H1 (cell line): ENCODE data around the gene HIGD1B. TPM values are rescaled to one million over a fixed set of nuclear protein-coding genes. Genes with fewer than 3 reads are reported as not detected.

Experiments
- CTCF ChIA-PET: fragments of 300-600 bp; sonication (Branson Sonifier 250); formaldehyde crosslinking; loops from one replicate; lab custom pipeline; 2021; ENCODE audit not compliant: partially characterized antibody; lab: Charles Lee
- POLR2A ChIA-PET: fragments of 300-600 bp; sonication (Branson Sonifier 250); formaldehyde crosslinking; loops from one replicate; lab custom pipeline; 2021; ENCODE audit warnings: inconsistent platforms; ENCODE audit not compliant: partially characterized antibody; lab: Charles Lee
- DNase-seq, 2 experiments: peaks; one replicate each; pipeline versions ENCODE4 v3.0.0 to v3.0.0-alpha.2; 2010 to 2022; ENCODE audit warnings: low spot score in 2 of 2, low read depth in 1 of 2, mixed read lengths in 1 of 2
- FAIRE-seq: peaks from 2 replicates; lab custom pipeline; 2011; peaks lifted over from hg19 to GRCh38; lab: Jason Lieb, UNC
- H2AFZ ChIP-seq: 2 replicates; pipeline ENCODE4 v1.8.1; 2012; ENCODE audit warnings: low read length, inconsistent platforms
- H2AK5ac ChIP-seq: 2 replicates; pipeline ENCODE4 v1.6.1; 2013; ENCODE audit warnings: low read depth, low read length
- H2BK120ac ChIP-seq: replicated peaks from 2 replicates; pipeline ENCODE3; 2013; ENCODE audit warnings: low read depth, low read length, inconsistent platforms
- H2BK12ac ChIP-seq: 2 replicates; pipeline ENCODE4 v1.6.1; 2013; ENCODE audit warnings: low read depth, low read length
- H2BK15ac ChIP-seq: 2 replicates; pipeline ENCODE4 v1.6.1; 2013; ENCODE audit warnings: low read length
- H2BK20ac ChIP-seq: 2 replicates; pipeline ENCODE4 v1.6.1; 2013; ENCODE audit warnings: low read length
- H2BK5ac ChIP-seq: 2 replicates; pipeline ENCODE4 v1.6.1; 2013; ENCODE audit warnings: low read depth, low read length
- H3K14ac ChIP-seq: 2 replicates; pipeline ENCODE4 v1.6.1; 2013; ENCODE audit warnings: inconsistent platforms; ENCODE audit not compliant: insufficient read length
- H3K18ac ChIP-seq: 2 replicates; pipeline ENCODE4 v1.6.1; 2013; ENCODE audit warnings: low read length; ENCODE audit errors: extremely low read depth
- H3K23ac ChIP-seq: 2 replicates; pipeline ENCODE4 v1.6.1; 2013; ENCODE audit warnings: inconsistent platforms; ENCODE audit not compliant: insufficient read length
- H3K23me2 ChIP-seq: 2 replicates; pipeline ENCODE4 v1.6.1; 2013; ENCODE audit warnings: low read depth, low read length
- H3K27ac ChIP-seq: 2 replicates; pipeline ENCODE4 v1.6.1; 2011; ENCODE audit warnings: low read depth, low read length, inconsistent platforms
- H3K27me3 ChIP-seq, 4 experiments: replicated peaks in 1 of 4; 1 replicate in 1 of 4; 2 replicates in 3 of 4; pipeline versions ENCODE4 v1.6.1 to v1.8.1; 2011 to 2013; ENCODE audit warnings: low read length in 3 of 4, mild to moderate bottlenecking in 3 of 4, inconsistent platforms in 2 of 4, mixed read lengths in 2 of 4, moderate library complexity in 1 of 4; ENCODE audit not compliant: control insufficient read depth in 3 of 4, insufficient read depth in 3 of 4; ENCODE audit errors: extremely low read depth in 1 of 4
- H3K36me3 ChIP-seq, 4 experiments: 2 replicates each; pipeline versions ENCODE4 v1.6.1 to v1.8.1; 2011 to 2013; ENCODE audit warnings: mild to moderate bottlenecking in 4 of 4, low read length in 3 of 4, moderate library complexity in 2 of 4, control low read depth in 1 of 4, inconsistent platforms in 1 of 4; ENCODE audit not compliant: insufficient read depth in 4 of 4, control insufficient read depth in 2 of 4
- H3K4ac ChIP-seq: replicated peaks from 2 replicates; pipeline ENCODE3; 2013; ENCODE audit warnings: low read length, low read depth, mixed read lengths, inconsistent platforms; ENCODE audit not compliant: insufficient read length
- H3K4me1 ChIP-seq, 4 experiments: replicated peaks in 1 of 4; 1 replicate in 1 of 4; 2 replicates in 3 of 4; pipeline versions ENCODE4 v1.6.1 to v1.8.1; 2011 to 2013; ENCODE audit warnings: low read length in 3 of 4, inconsistent platforms in 2 of 4, mixed read lengths in 1 of 4; ENCODE audit not compliant: insufficient read depth in 4 of 4, control insufficient read depth in 3 of 4
- H3K4me2 ChIP-seq, 2 experiments: 2 replicates each; pipeline versions ENCODE4 v1.6.1 to v1.8.1; 2011 to 2013; ENCODE audit warnings: low read depth in 2 of 2, low read length in 2 of 2, control low read depth in 1 of 2, inconsistent platforms in 1 of 2, mild to moderate bottlenecking in 1 of 2; ENCODE audit not compliant: insufficient read depth in 1 of 2
- H3K4me3 ChIP-seq, 4 experiments: fragments of 200-600, 300-600 bp in 1 of 4; sonication (generic), shearing (Covaris generic), sonication (Bioruptor Twin) in 1 of 4; 2 replicates each; pipeline versions ENCODE4 v1.5.1 to v1.8.1; 2011 to 2016; ENCODE audit warnings: low read length in 4 of 4, low read depth in 3 of 4, control low read depth in 2 of 4, inconsistent platforms in 2 of 4, mild to moderate bottlenecking in 2 of 4, mixed read lengths in 1 of 4, moderate library complexity in 1 of 4; ENCODE audit not compliant: insufficient read depth in 2 of 4; ENCODE audit errors: extremely low read depth in 1 of 4
- H3K56ac ChIP-seq: replicated peaks from 2 replicates; pipeline ENCODE3; 2013; ENCODE audit warnings: low read depth, mild to moderate bottlenecking, mixed read lengths, low read length, inconsistent platforms; ENCODE audit not compliant: insufficient read length
- H3K79me1 ChIP-seq: 2 replicates; pipeline ENCODE4 v1.6.1; 2013; ENCODE audit warnings: low read depth, low read length, control low read depth
- H3K79me2 ChIP-seq, 2 experiments: 2 replicates each; pipeline versions ENCODE4 v1.6.1 to v1.8.1; 2012 to 2013; ENCODE audit warnings: low read length in 2 of 2, mild to moderate bottlenecking in 2 of 2, inconsistent platforms in 1 of 2; ENCODE audit not compliant: insufficient read depth in 2 of 2, control insufficient read depth in 1 of 2
- H3K9ac ChIP-seq, 4 experiments: replicated peaks in 1 of 4; 1 replicate in 1 of 4; 2 replicates in 3 of 4; pipeline versions ENCODE4 v1.6.1 to v1.8.1; 2011 to 2013; ENCODE audit warnings: low read depth in 3 of 4, low read length in 3 of 4, control low read depth in 2 of 4, mild to moderate bottlenecking in 2 of 4, moderate library complexity in 2 of 4, inconsistent platforms in 1 of 4; ENCODE audit errors: extremely low read depth in 1 of 4
- H3K9me3 ChIP-seq, 2 experiments: 2 replicates each; pipeline versions ENCODE4 v1.6.1 to v1.8.1; 2012 to 2013; ENCODE audit warnings: mild to moderate bottlenecking in 2 of 2, moderate library complexity in 2 of 2, control low read depth in 1 of 2, inconsistent platforms in 1 of 2, low read depth in 1 of 2, low read length in 1 of 2, mixed read lengths in 1 of 2; ENCODE audit not compliant: insufficient read depth in 2 of 2
- H4K20me1 ChIP-seq, 2 experiments: replicated peaks in 1 of 2; 2 replicates each; pipeline versions ENCODE3 to v1.8.1; 2011 to 2013; ENCODE audit warnings: inconsistent platforms in 2 of 2, low read length in 2 of 2, mild to moderate bottlenecking in 1 of 2; ENCODE audit not compliant: insufficient read depth in 2 of 2, control insufficient read depth in 1 of 2
- H4K5ac ChIP-seq: 2 replicates; pipeline ENCODE4 v1.6.1; 2013; ENCODE audit warnings: low read length, low read depth, mixed read lengths, inconsistent platforms; ENCODE audit not compliant: insufficient read length
- H4K8ac ChIP-seq: 2 replicates; pipeline ENCODE4 v1.8.0; 2013; ENCODE audit warnings: mild to moderate bottlenecking, moderate library complexity, low read length, inconsistent platforms; ENCODE audit not compliant: insufficient read depth; ENCODE audit errors: extremely low read depth
- H4K91ac ChIP-seq: replicated peaks from 2 replicates; pipeline ENCODE3; 2013; ENCODE audit warnings: low read length, mixed read lengths, inconsistent platforms; ENCODE audit not compliant: insufficient read length
- CBX8 ChIP-seq: fragments of 300-800, 300-1000 bp; sonication (generic); IDR thresholded peaks from 2 replicates; pipeline ENCODE4 v1.7.1; 2016; ENCODE audit warnings: low read depth, low read length, borderline replicate concordance
- KDM1A ChIP-seq: fragments of 200-600, 300-600 bp; sonication (generic); IDR thresholded peaks from 2 replicates; pipeline ENCODE4 v1.7.1; 2016; ENCODE audit warnings: mild to moderate bottlenecking, low read length, borderline replicate concordance
- NANOG ChIP-seq: IDR thresholded peaks from 2 replicates; pipeline ENCODE4 v1.6.1; 2011; ENCODE audit warnings: low read length, low read depth, mild to moderate bottlenecking, inconsistent platforms; ENCODE audit not compliant: insufficient read depth, poor library complexity, severe bottlenecking
- RAD21 ChIP-seq, 2 experiments: IDR thresholded peaks in 1 of 2; conservative IDR thresholded peaks in 1 of 2; 2 replicates each; pipeline ENCODE4 v1.6.1; 2011; ENCODE audit warnings: low read depth in 2 of 2, low read length in 2 of 2, improper control_type of control experiment in 1 of 2, inconsistent platforms in 1 of 2, mild to moderate bottlenecking in 1 of 2, moderate library complexity in 1 of 2
- USF2 ChIP-seq: IDR thresholded peaks from 2 replicates; pipeline ENCODE4 v1.6.1; 2011; ENCODE audit warnings: low read length, improper control_type of control experiment
- ZNF274 ChIP-seq: IDR thresholded peaks from 2 replicates; pipeline ENCODE4 v1.7.0; 2012; ENCODE audit warnings: low read length, borderline replicate concordance; ENCODE audit errors: extremely low read depth
- WGBS, 2 experiments: shearing (Covaris generic) in 1 of 2; methylation state at CpG; one replicate each; pipeline versions ENCODE4 v1.1.6 to v1.1.7; 2013 to 2015; ENCODE audit warnings: low lambda C conversion rate in 2 of 2, mixed read lengths in 2 of 2, inconsistent platforms in 1 of 2, low coverage in 1 of 2, missing lambda C conversion rate in 1 of 2; ENCODE audit not compliant: insufficient replicate concordance in 2 of 2, insufficient coverage in 1 of 2, insufficient read length in 1 of 2; ENCODE audit errors: extremely low coverage in 1 of 2, missing lambda C conversion rate in 1 of 2; 5-methylcytosine and 5-hydroxymethylcytosine counted together
- polyA plus RNA-seq, 7 experiments: library from polyadenylated mRNA; depleted of rRNA in 3 of 7; stranded (reverse) in 5 of 7; unstranded in 2 of 7; fragments of >200 nt in 5 of 7; fragments of 200-250 nt in 2 of 7; gene quantifications; 1 replicate in 5 of 7; 2 replicates in 1 of 7; 4 replicates in 1 of 7; pipeline versions ENCODE4 v1.2.1 to v1.2.3, GENCODE V29; 2011 to 2013; ENCODE audit warnings: missing spikeins in 2 of 7, mixed read lengths in 2 of 7
- total RNA-seq: library from RNA; stranded (reverse); fragmentation: NEBNext Ultra II Directional; extraction: Animal tissue kit (Norgen Biotek cat#: 25700); gene quantifications from 2 replicates; pipeline ENCODE4 v1.2.1, GENCODE V29; 2021

Gene HIGD1B
- total and polyA plus RNA-seq, 2 of the 8 experiments (the other 6 are each of a cell fraction or from before 2014, with no cell fraction given) = not detected

- CTCF ChIA-PET = interaction anchor here (0.6 to 11.2 kb wide), 4 partner anchors 10 to 100 kb away, joined by 3 to 141 read pairs (median 10); no protein-coding TSS in a partner anchor
- Histone ChIP-seq H2BK12ac (no peak overlapping the region), H4K5ac (no peak overlapping the region), H3K79me1 (peaks cover 3% of the 10 kb centered on the region; the same call in 1 of the 2 replicates), H3K9me3 (no peaks in the 10 kb centered on the region), H3K56ac (no peak overlapping the region), H2BK20ac (no peak overlapping the region), H3K4me3 (no peak overlapping the region), H2BK5ac (no peak overlapping the region), H3K4me2 (no peak overlapping the region), H4K20me1 (no peaks in the 10 kb centered on the region), H3K27me3 (no peaks in the 10 kb centered on the region), H3K23ac (no peak overlapping the region), H2AK5ac (no peak overlapping the region), H4K8ac (no peak overlapping the region), H3K14ac (no peak overlapping the region), H3K36me3 (peaks cover 27 to 67% (median 48%) of the 10 kb centered on the region in 4 experiments), H3K4me1 (no peaks in the 10 kb centered on the region), H3K79me2 (no peaks in the 10 kb centered on the region), H3K18ac (no peak overlapping the region), H3K4ac (no peak overlapping the region), H2AFZ (no peak overlapping the region), H3K27ac (no peak overlapping the region), H4K91ac (no peak overlapping the region), H3K9ac (no peak overlapping the region), H2BK120ac (no peak overlapping the region), H2BK15ac (no peak overlapping the region), H3K23me2 (no peaks in the 10 kb centered on the region)
- POLR2A ChIA-PET = interaction anchor here (0.6 to 1.4 kb wide), 6 partner anchors 13 to 118 kb away, joined by 3 to 4 read pairs (median 3); partner anchors contain the start of gene HIGD1B
- DNase-seq (no peak), FAIRE-seq (no peak)
- 95% methylated on average over 6 of the region's 6 CpGs; no CpG with 5 or more reads in 1 of the 2 experiments for WGBS, 2 experiments
- TF ChIP-seq KDM1A (no peak), NANOG (no peak), RAD21 (IDR thresholded peaks at IDR 0.05 in 1 of 2, conservative IDR thresholded peaks at IDR 0.05 in 1 of 2; ENCODE audit: low read depth in 2 of 2, low read length in 2 of 2) (no peak), CBX8 (no peak), ZNF274 (no peak), USF2 (no peak)
Observed at GRCh38 chr17:44875761-44876160, 28.1 kb downstream of the HIGD1B start.
